ENCODE results near the gene EPN2. TPM values are rescaled to one million over a fixed set of nuclear protein-coding genes. Genes with fewer than 3 reads are reported as not detected.
"Not testable (repeated sequence)": the region's sequence is repeated elsewhere in the genome, so short reads cannot be mapped to it uniquely, and the experiment has no call there.

EPN2 gene
- total RNA-seq, 1 donor from 2014 or later: 10.5 TPM

DNA sequence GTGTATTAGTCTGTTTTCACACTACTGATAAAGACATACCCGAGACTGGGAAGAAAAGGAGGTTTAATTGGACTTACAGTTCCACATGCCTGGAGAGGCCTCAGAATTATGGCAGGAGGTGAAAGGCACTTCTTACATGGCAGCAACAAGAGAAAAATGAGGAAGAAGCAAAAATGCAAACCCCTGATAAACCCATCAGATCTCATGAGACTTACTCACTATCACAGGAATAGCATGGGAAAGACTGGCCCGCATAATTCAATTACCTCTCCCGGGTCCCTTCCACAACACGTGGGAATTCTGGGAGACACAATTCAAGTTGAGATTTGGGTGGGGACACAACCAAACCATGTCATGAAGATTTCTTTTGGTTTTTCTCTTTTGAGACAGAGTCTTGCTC lies 41.1 kb downstream of the EPN2 start:
- H3K27me3 Mint-ChIP-seq (ENCODE audit: low read depth); DNase-seq (ENCODE audit: low spot score); H3K4me3 Mint-ChIP-seq (ENCODE audit: low read depth); H3K36me3 Mint-ChIP-seq (ENCODE audit: low read depth); H3K27ac Mint-ChIP-seq; H3K9me3 Mint-ChIP-seq; intact Hi-C loops (cut with micrococcal nuclease): not testable (repeated sequence)
- peaks cover 13% of the 10 kb centered on the region for H3K4me1 Mint-ChIP-seq (ENCODE audit: low read depth)

DNA sequence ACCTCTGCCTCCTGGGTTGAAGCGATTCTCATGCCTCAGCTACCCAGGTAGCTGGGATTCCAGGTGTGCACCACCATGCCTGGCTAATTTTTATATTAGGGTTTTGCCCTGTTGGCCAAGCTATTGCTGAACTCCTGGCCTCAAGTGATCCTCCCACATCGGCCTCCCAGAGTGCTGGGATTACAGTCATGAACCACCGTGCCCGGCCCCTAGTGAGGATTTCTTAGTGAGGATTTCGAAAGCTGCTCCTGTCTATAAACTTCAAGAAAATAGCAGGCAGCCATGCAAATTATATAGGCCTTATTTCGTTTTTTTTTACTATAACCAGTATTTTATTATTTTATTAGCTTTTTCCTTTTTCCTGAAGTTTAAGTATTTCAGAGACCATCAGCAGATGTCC lies 41.6 kb downstream of the EPN2 start:
- peaks cover 6% of the 10 kb centered on the region for H3K36me3 Mint-ChIP-seq (ENCODE audit: low read depth)
- no peak overlapping the region for H3K27ac Mint-ChIP-seq
- H3K4me3 Mint-ChIP-seq (ENCODE audit: low read depth): no peak overlapping the region
- H3K9me3 Mint-ChIP-seq: no peaks in the 10 kb centered on the region
- H3K27me3 Mint-ChIP-seq (ENCODE audit: low read depth): peaks cover 2% of the 10 kb centered on the region
- peaks cover 14% of the 10 kb centered on the region for H3K4me1 Mint-ChIP-seq (ENCODE audit: low read depth)
- no peak for DNase-seq (ENCODE audit: low spot score)
- intact Hi-C loops (cut with micrococcal nuclease): no loop called here

- intact Hi-C loops (cut with micrococcal nuclease): loop anchor here (5.0 kb wide), 1 partner anchor 56 kb away; no protein-coding TSS in a partner anchor
- H3K27me3 Mint-ChIP-seq (ENCODE audit: low read depth): peaks cover 2% of the 10 kb centered on the region
- no peaks in the 10 kb centered on the region for H3K9me3 Mint-ChIP-seq
- no peak overlapping the region for H3K4me3 Mint-ChIP-seq (ENCODE audit: low read depth)
- no peak for DNase-seq (ENCODE audit: low spot score)
- peaks cover 23% of the 10 kb centered on the region for H3K4me1 Mint-ChIP-seq (ENCODE audit: low read depth)
- H3K27ac Mint-ChIP-seq: no peak overlapping the region
- H3K36me3 Mint-ChIP-seq (ENCODE audit: low read depth): peaks cover 6% of the 10 kb centered on the region
These were observed 44.0 kb downstream of the EPN2 start for GRCh38 chr17:19281161-19281560.

DNA sequence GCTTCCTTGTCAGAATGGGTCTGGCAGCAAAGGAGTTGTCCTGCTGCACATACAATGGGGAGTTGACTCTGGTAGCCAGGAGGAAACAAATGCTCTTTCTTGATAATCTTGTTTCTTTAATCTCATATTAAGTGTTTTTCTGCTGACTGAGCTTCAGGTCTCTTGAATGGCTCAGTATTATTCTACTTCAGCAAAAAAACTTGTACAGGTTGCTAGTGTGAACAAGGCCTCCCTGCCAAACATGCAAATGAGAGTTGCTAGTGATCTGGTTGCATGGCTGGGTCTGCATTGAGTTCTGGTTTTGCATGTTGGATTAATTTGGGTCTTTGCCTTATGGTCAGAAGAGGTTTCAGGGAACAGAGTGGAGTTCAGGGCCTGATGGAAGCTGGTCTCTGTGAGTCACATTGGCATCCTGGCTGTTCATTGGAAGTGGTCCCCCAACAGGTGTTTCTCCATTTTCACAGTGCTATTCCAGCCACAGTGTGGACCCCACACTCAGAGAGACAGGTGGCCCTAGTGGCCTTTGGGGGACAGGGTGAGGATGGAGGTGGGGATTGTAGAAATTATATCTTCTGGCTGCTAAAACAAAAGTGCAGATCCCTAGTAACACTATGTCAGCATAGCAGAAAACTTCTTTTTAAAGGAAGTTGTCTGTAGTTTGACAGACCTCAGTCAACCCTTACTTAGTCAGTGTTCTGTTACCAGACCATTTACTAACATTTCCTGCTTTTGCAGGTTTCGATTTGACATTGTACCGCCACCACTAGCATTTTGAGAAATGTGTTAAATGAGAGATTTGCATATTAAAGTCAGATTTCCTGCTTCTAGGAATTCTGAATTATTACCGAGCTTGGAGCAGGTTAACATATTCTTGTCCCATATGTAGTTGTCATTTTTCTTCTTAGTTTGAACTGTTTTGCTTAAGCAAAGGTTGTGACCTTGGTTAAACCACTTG lies 47.1 kb downstream of the EPN2 start:
- Mint-ChIP-seq H3K36me3 (ENCODE audit: low read depth) (peaks cover 6% of the 10 kb centered on the region), H3K4me3 (ENCODE audit: low read depth) (no peak overlapping the region), H3K4me1 (ENCODE audit: low read depth) (peaks cover 27% of the 10 kb centered on the region), H3K27ac (peak overlapping the region; percentile 66), H3K27me3 (ENCODE audit: low read depth) (peaks cover under 1% of the 10 kb centered on the region), H3K9me3 (no peaks in the 10 kb centered on the region)
- intact Hi-C loops (cut with micrococcal nuclease): loop anchor here (5.0 kb wide), 1 partner anchor 53 kb away; no protein-coding TSS in a partner anchor
- DNase-seq (ENCODE audit: low spot score): no peak

- Mint-ChIP-seq H3K9me3 (no peaks in the 10 kb centered on the region), H3K4me3 (ENCODE audit: low read depth) (no peak overlapping the region), H3K27me3 (ENCODE audit: low read depth) (peaks cover 2% of the 10 kb centered on the region), H3K36me3 (ENCODE audit: low read depth) (peaks cover 6% of the 10 kb centered on the region), H3K27ac (peak overlapping the region; percentile 66), H3K4me1 (ENCODE audit: low read depth) (peaks cover 35% of the 10 kb centered on the region)
- no peak for DNase-seq (ENCODE audit: low spot score)
- intact Hi-C loops (cut with micrococcal nuclease): no loop called here
These were observed 48.2 kb downstream of the EPN2 start for GRCh38 chr17:19285213-19285900.

DNA sequence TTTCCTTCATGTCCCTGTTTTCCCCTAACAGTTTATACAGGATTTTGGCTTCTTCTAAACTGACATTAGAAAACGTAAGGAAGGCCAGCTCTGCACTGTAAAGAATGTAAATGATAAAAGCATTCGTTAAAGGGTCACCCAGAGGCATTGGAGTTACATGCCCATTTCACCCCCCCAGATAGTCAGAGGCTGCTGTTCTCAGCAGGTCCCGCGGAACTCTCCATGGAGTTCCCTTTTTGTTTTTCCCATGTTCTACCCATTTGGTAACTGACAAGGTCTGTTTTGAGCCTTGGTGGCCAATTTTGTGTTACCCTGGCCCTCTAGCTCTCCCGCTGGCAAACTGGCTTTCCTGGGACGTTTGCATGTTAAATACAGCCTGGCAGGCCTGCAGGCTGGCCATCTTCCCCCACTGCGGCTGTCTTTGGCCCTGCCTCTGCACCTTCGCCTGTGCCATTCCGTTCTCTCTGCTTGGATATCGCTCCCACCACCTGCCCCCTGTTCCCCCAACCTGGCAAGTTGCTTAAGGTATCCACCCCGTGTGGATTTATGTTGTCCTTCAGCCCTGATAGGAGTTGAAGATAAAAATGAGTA lies 49.7 kb downstream of the EPN2 start:
- no peak overlapping the region for H3K4me3 Mint-ChIP-seq (ENCODE audit: low read depth)

GRCh38 chr17:19287651-19288050 lies 50.5 kb downstream of the EPN2 start:
- peaks cover 5% of the 10 kb centered on the region for H3K36me3 Mint-ChIP-seq (ENCODE audit: low read depth)
- no peak overlapping the region for H3K27ac Mint-ChIP-seq
- no peaks in the 10 kb centered on the region for H3K9me3 Mint-ChIP-seq
- peaks cover 39% of the 10 kb centered on the region for H3K4me1 Mint-ChIP-seq (ENCODE audit: low read depth)
- H3K27me3 Mint-ChIP-seq (ENCODE audit: low read depth): peaks cover 2% of the 10 kb centered on the region
- intact Hi-C loops (cut with micrococcal nuclease): no loop called here
- DNase-seq (ENCODE audit: low spot score): no peak
- no peak overlapping the region for H3K4me3 Mint-ChIP-seq (ENCODE audit: low read depth)

More for the DNA sequence above, 49.7 kb downstream of the EPN2 start:
- intact Hi-C loops (cut with micrococcal nuclease): no loop called here
- Mint-ChIP-seq H3K36me3 (ENCODE audit: low read depth) (peaks cover 6% of the 10 kb centered on the region), H3K27ac (no peak overlapping the region), H3K4me1 (ENCODE audit: low read depth) (peaks cover 36% of the 10 kb centered on the region), H3K27me3 (ENCODE audit: low read depth) (peaks cover 2% of the 10 kb centered on the region), H3K9me3 (no peaks in the 10 kb centered on the region)
- DNase-seq (ENCODE audit: low spot score): no peak

DNA sequence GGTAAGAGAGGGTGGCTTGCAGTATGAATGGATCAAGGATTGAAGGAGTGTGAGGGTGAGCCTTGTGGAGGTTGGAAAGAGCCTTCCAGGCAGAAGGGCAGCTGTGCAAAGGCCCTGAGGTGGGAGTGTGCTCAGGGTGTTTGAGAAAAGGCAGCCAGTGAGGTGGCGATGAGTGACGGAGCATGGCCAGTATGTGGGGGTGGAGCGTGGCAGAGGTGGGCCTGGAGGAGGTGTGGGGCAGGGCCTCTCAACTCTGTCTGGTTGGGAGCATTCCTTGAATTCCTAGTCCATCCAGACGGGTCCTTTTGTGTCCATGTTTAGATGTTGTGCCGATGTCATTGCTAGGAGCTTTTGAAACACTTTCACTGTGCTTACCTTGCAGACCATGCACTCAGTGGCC lies 51.3 kb downstream of the EPN2 start:
- no peak for DNase-seq (ENCODE audit: low spot score)
- Mint-ChIP-seq H3K9me3 (no peaks in the 10 kb centered on the region), H3K27ac (no peak overlapping the region), H3K27me3 (ENCODE audit: low read depth) (peaks cover 2% of the 10 kb centered on the region), H3K4me3 (ENCODE audit: low read depth) (no peak overlapping the region), H3K4me1 (ENCODE audit: low read depth) (peaks cover 37% of the 10 kb centered on the region), H3K36me3 (ENCODE audit: low read depth) (no peaks in the 10 kb centered on the region)
- intact Hi-C loops (cut with micrococcal nuclease): no loop called here

GRCh38 chr17:19290066-19290705 lies 53.0 kb downstream of the EPN2 start:
- Mint-ChIP-seq H3K9me3 (no peaks in the 10 kb centered on the region), H3K27me3 (ENCODE audit: low read depth) (peaks cover 2% of the 10 kb centered on the region), H3K4me3 (ENCODE audit: low read depth) (no peak overlapping the region), H3K4me1 (ENCODE audit: low read depth) (peaks cover 20% of the 10 kb centered on the region), H3K27ac (no peak overlapping the region), H3K36me3 (ENCODE audit: low read depth) (no peaks in the 10 kb centered on the region)
- no peak for DNase-seq (ENCODE audit: low spot score)
- intact Hi-C loops (cut with micrococcal nuclease): no loop called here

DNA sequence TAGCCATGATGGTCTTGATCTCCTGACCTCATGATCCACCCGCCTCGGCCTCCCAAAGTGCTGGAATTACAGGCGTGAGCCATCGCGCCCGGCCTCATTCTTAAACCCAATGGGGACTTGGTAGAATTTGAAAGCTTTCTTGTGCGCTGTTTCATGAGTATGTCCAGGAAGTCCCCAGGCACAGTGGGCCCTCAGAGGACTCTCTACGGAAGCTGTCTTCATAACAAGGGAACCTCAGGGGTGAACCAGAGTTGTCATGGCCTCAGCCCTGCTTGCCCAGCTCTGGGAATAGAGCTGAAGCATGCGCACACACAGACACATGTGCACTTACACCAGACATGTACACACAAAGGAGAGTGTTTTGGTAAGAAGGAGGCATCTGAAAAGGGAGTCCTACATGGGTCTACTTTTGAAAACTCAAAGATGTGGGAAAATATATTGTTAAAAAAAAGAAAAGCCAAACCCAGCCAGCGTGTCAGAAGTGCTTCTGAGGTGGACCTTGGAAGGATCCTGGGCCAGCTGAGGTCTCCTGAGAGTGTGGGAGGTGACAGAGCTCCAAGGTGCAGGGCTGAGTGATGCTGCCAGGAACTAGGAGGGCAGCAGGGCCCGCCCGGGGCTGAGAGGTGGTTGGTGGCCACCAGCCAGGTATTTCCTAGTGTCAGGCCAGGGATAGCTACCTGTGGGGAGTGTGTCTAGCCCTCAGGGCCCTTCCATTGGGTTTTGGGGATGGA lies 54.6 kb downstream of the EPN2 start:
- intact Hi-C loops (cut with micrococcal nuclease): no loop called here
- no peak overlapping the region for H3K4me3 Mint-ChIP-seq (ENCODE audit: low read depth)
- peaks cover 19% of the 10 kb centered on the region for H3K4me1 Mint-ChIP-seq (ENCODE audit: low read depth)
- no peaks in the 10 kb centered on the region for H3K9me3 Mint-ChIP-seq
- H3K27ac Mint-ChIP-seq: no peak overlapping the region
- no peak for DNase-seq (ENCODE audit: low spot score)
- H3K36me3 Mint-ChIP-seq (ENCODE audit: low read depth): no peaks in the 10 kb centered on the region
- peaks cover 2% of the 10 kb centered on the region for H3K27me3 Mint-ChIP-seq (ENCODE audit: low read depth)

DNA sequence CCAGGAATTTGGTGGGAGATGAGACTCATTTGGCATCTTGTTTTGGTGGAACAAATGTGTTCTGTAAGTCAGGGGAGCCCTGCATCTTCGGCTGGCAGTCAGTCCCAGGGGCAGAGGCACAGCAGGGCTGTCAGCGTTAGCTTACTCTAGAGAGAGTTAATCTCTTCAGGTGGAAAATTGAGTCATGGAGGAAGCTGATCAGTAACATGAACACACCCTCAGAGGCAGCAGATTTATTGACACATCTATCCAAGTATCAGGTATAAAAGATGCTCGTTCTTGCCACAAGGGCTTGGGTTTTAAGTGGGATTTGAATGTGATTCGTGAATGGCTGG lies 55.2 kb downstream of the EPN2 start:
- Mint-ChIP-seq H3K4me3 (ENCODE audit: low read depth) (no peak overlapping the region), H3K4me1 (ENCODE audit: low read depth) (peaks cover 19% of the 10 kb centered on the region), H3K27ac (no peak overlapping the region), H3K27me3 (ENCODE audit: low read depth) (peaks cover 2% of the 10 kb centered on the region), H3K36me3 (ENCODE audit: low read depth) (no peaks in the 10 kb centered on the region), H3K9me3 (no peaks in the 10 kb centered on the region)
- intact Hi-C loops (cut with micrococcal nuclease): no loop called here
- no peak for DNase-seq (ENCODE audit: low spot score)

GRCh38 chr17:19294443-19294842 lies 57.3 kb downstream of the EPN2 start:
- no peaks in the 10 kb centered on the region for H3K9me3 Mint-ChIP-seq
- no peak overlapping the region for H3K27ac Mint-ChIP-seq
- DNase-seq (ENCODE audit: low spot score): no peak
- no peak overlapping the region for H3K4me3 Mint-ChIP-seq (ENCODE audit: low read depth)
- no peaks in the 10 kb centered on the region for H3K36me3 Mint-ChIP-seq (ENCODE audit: low read depth)
- peaks cover 5% of the 10 kb centered on the region for H3K27me3 Mint-ChIP-seq (ENCODE audit: low read depth)
- intact Hi-C loops (cut with micrococcal nuclease): no loop called here
- peaks cover 14% of the 10 kb centered on the region for H3K4me1 Mint-ChIP-seq (ENCODE audit: low read depth)

Measured in activated T-helper 2 cell treated with anti-CD3 and anti-CD28 coated beads, Interferon-gamma antibody, Interleukin-2, Interleukin-4, amounts not matched to agents 10 μg/mL and 5 μg/mL and 100 μg/mL, durations not matched to agents 14 hours and 24 hours and 36 hours (primary cell).